Middle frontal gyrus (tissue), 1 donor: ENCODE data around the gene MTUS2.
"Not testable (repeated sequence)": the region's sequence is repeated elsewhere in the genome, so short reads cannot be mapped to it uniquely, and the experiment has no call there.

ENCODE experiments used
- DNase-seq: peaks from one replicate; pipeline ENCODE4 v3.0.0-alpha.2; 2015; ENCODE audit warnings: low spot score; ENCODE audit errors: extremely low spot score

Gene MTUS2

DNA sequence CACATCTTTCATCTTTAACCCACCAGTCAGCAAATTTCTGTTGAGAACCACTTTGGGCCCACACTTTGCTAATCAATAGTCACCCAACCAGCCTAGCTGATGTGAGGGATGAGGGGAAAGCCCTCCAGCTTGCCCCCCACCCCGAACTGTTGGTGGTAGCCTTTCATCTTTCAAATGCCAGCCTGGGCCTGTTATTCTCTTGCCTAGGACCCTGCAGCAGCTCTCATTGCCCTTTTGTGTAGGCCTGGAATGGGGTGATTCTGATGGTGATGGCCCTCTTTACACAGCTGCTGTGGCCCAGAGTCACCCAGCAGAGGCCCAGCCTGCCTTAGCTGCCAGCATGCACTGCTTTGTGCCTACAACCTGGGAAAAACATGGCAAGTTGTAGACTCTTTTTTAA lies 480.9 kb downstream of the MTUS2 start:
- no peak for DNase-seq

DNA sequence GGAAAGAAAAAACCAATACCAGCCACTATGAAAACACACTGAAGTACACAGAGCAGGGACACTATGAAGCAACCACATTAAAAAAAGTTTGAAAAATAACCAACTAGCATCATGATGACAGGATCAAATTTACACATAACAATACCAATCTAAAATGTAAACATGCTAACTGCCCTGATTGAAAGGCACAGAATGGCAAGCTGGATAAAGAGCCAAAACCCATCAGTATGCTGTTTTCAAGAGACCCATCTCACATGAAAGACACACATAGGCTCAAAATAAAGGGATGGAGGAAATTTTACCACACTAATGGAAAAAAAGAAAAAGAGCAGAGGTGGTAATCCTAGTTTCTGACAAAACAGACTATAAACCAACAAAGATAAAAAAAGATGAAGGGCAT lies 484.0 kb downstream of the MTUS2 start:
- DNase-seq = no peak

DNA sequence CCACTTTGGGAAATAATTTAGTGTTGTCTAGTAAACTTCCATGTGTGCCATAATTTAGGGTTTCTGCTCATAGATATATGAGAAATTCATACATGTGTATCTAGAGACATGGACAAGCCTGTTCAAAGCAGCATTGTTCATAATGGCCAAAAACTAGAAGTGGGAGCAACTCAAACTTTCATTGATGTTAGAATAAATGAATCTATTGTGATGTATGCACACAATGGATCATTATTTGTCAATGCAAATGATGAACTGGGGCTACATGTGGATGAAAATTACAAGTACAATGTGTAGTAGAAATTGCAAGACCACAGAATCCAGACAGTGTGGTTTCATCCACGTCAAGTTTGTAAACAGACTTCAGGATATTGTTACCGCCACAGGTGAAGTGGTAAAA lies 490.7 kb downstream of the MTUS2 start:
- no peak for DNase-seq

DNA sequence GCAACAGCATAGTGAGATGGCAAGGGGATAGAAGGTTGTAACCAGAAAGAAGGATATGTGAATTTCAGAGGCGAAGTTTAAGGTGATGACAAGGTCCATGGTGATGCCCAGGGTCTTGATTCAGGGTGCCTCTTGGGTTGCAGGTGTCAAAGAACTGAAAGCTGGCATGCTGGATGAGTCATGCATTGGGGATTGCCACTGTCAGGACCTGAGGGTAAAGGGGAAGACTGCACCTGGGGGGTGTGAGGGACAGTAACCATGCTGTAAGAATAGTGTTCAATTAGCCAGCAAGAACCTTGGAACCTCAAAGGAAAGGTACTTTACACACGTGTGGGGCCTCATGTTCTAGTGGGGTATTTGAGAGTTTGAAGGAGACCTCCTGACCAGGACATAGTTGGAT lies 495.7 kb downstream of the MTUS2 start:
- DNase-seq = no peak

DNA sequence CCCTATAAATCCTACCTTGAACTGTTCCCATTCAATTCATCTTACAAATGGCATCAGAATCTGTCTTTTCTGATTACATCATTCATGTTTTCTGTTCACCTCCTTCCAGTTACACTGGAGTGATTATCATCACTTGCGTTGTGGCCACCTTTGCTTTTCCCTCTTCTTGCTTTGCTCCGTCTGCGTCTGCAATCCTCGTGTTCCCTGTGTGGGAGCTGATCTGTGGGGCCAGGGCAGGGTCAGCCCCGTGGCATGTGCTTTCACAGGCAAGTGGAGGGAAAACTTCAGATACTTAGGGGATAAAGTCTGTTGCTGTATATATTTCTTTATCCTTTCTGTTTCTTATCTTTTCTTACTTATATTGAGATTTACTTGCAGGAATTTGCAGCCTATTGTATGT lies 497.7 kb downstream of the MTUS2 start:
- DNase-seq = no peak

DNA sequence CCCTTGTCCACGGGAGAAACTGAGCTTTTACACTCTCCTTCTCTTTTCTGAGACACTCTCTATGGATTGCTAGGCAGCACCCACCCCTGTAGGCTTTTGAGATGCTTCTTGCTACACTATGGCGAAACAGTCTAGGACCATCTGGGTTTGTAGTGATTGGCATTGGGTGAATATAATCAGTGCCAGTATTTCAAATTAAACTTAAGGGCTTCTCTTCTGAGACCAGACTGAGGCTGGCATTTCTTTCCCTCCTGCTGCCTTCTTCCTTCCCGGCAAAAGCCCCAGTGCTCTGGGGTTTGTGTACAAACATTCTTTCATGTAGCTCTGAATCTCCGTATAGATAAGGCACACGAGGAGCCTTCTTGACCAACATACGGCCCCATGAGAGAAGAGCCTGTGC lies 498.6 kb downstream of the MTUS2 start:
- no peak for DNase-seq

DNA sequence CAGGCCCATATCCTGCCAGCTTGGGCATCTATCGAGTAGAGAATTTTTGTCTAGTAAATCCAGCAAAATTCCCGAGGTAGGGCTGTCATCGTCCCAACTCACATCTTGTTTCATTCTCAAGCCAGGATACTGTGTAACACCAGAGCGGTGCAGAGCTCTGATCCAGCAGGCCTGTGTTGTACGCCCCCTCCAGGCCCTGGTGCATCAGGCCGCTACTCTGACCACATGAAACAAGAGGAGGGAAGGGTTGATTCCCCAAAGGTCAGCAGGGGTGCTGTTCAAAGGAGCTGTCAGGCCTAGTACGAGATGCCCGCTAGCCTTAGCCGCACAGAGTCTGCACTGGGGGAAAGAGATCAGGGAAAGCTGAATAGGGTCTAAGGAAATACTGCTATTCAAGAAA lies 499.3 kb downstream of the MTUS2 start:
- no peak for DNase-seq

DNA sequence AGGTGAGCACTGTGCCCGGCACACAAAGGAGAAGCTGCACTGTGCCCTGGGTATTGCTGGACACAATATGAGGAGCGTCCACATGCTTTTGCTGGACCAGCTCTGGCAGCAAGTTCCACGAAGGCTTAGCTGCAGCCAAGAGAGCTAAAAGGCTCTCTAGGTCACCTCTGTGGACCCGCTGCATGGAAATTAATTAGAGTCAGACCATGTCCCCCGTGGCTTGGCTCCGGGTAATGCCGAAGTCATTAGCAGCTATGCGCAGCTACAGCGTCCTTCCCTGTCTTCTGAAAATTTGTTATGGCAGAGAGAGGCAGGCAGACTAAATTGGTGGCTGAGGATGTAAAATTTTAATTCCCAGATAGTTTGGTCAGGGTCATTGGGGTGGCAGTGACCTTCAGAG lies 503.8 kb downstream of the MTUS2 start:
- DNase-seq = no peak

DNA sequence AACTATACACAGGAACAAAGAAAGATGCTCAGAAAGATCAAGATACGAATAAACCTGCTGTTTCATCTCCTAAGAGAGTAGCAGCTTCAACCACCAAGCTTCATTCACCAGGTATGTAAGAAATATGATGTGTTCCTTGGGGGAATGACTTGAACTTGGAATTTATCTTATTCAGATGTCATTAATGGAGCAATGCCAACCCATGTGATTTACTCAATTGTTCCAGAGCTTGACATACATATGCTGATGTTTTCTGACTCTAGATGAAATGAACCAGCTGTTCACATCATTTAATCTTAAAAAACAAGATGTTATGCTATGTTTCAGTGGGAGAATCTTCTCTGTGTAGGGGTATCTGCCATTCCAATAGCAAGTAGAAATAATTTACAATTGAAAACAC lies 504.5 kb downstream of the MTUS2 start:
- no peak for DNase-seq

DNA sequence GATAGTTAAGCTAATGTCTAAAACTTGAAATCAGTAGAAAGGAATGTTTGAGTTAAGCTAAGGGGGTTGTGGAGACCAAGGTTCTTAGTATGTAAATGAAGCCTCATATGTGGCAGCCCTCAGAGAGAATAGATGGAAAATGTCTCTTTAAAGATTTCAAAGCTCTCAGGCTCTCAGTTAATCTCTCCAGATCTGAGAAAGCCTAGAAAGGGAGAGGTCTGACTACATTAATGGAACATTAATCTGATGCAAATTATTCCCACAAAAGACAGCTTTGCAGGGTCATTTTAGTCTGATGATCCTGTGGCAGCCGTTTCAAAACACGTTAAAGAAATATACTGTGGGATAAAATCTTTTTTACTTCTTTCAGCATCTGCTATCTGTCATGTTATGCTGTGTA lies 508.4 kb downstream of the MTUS2 start:
- DNase-seq = no peak

DNA sequence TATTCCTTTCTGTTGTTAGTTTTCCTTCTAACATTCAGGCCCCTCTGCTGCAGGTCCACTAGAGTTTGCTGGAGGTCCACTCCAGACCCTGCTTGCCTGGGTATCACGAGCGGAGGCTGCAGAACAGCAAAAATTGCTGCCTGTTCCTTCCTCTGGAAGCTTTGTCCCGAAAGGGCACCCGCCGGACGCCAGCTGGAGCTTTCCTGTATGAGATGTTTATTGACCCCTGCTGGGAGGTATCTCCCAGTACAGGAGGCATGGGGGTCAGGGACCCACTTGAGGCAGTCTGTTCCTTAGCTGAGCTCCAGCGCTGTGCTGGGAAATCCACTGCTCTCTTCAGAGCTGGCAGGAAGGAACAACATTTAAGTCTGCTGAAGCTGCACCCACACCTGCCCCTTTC lies 516.2 kb downstream of the MTUS2 start:
- no peak for DNase-seq

DNA sequence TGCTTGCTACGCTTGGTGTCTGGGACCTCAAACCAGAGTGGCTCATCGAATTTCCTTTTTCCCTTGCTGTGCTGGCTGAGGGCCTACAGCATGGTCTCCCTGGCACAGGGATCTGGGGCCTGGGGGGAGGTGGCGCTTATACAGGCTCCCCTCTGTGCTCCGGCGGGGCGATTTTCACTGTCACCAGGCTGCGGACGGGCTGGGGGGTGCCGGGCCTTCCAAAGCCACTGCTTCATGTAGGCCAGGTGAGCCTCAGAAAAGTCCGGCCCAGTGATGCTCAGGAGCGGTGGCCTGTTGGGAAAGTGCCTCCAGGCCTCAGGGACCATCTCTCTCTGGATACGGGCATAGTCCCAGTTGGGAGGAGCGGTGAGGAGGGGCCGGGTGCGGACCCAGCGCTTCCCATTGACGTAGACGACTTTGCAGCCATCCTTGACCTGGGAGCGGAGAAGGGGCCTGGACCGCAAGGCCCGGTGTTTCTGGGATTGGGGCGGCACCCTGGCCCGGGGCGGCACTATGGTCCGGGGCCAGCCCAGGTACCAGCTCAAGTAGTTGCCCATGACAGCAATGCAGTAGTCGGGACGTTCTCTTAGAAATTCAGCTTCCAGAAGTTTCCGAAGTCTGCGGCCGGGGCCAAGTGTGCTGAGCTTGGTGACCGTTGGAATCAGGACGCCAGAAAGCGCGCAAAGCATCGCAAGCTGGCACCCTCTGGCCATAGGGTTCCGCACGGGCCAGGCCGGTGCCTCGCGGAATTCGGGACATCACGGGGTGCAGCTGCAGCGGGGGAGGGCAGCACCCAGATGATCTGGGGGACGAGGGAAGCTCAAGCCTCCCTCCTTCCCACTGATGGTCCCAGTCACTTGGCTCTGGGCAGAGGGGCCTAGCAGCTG lies 519.5 kb downstream of the MTUS2 start:
- no peak for DNase-seq

DNA sequence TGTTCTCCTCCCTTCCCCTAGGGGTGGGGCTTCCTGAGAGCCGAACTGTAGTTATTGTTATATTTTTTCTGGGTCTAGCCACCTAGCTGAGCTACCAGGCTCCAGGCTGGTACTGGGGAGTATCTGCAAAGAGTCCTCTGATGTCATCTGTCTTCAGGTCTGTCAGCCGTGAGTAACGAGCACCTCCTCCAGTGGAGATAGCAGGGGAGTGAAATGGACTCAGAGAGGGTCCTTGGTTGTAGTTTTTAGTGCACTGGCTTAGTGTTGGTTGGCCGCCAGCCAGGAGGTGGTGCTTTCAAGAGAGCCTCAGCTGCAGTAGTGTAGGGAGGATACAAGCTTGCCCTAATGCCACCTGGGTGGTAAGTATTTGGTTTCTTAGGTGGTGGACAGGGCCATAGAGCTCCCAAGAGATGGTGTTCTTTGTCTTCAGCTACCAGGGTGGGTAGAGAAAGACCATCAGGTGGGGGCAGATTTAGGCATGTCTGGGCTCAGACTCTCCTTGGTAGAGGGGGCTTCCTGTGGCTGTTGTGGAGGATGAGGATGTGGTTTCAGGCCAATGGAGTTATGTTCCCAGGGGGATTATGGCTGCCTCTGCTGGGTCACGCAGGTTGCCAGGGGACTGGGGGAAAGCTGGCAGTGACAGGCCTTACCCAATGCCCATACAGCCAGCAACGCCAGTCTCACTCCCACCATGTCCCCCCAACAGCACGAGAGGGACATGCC lies 525.9 kb downstream of the MTUS2 start:
- DNase-seq = not testable (repeated sequence)

DNA sequence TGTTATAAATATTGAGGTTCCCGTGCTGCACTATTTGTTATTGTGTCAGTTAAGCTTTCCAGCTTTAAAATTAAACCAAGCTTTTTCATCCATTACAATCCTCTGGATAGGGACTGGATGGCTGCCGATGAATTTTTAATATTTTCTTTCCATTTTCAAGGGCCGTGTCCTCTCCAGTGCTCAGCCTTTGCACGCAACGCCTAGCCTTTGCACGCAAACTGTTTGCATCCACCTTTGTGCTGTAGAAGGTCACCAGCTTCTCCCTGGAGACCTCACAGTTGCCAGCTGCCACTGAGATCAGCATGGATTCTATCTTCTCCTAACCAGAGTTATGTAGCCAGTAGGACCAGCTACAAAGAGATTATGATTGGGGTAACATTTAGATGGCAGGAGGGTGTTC lies 534.9 kb downstream of the MTUS2 start:
- DNase-seq = no peak

DNA sequence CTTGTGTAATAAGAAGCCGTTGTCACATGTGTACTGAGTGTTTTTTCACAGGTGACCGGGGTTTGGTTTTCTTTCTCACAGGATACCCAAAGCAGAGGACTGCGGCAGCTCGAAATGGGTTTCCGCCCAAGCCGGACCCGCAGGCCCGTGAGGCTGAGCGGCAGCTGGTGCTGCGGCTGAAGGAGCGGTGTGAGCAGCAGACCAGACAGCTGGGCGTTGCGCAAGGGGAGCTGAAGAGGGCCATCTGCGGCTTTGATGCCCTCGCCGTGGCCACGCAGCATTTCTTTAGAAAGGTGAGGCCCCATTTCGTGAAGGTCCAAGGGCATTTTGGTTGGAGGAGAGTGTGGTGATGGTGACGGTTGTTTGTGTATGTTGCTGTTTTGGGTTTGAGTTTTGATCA lies 539.0 kb downstream of the MTUS2 start:
- DNase-seq = no peak

DNA sequence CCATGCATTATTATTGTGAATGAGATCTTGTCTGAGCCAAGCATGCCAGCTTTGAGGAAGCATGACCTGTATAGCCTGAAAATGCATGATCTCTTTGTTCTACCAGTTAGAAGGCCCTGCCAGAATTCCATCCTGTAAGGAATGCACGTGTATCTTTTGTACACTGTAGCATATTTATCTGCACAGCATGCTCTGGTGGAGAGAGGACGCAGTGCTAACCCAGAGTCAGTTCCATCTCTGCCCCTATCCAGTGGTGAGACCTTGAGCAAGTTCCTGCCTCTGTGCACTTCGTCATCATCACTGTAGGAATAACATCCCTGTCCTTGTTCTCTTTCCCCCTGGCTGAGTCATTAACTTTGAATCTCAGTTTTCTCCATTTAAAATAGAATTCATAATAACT lies 541.6 kb downstream of the MTUS2 start:
- no peak for DNase-seq

DNA sequence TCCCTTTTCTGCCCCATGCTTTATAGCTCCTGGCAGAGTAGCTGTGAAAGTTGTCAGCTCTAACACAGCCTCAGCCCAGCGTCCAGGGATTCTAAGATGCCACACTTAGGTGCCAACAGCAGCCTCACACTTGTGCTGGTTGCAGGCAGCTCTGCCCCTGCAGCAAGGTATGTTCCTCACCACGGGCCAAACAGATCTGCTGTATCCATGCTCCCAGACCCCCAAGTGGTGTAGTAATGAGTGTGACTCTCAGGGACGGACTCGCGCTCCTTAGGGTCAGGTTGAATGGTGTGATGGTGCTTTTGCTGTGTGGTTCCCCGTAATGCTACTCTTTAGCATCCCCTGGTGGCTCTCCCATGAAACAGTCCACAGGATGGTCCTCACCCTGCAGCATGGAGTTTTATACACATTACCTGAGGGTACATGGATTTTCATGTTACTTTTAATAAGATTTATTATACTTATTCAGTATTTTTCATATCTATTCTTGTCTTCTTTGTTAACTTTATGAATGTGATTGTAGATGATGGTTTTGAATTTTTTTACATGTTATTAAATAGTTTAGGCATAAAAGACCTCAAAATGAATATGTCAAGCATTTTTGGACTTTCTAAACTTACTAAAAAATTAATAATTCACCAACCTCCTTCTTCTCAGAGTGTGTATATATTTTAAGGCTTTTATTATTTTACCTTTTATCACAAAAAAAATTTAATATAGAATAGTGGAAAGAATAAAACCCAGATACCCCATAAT lies 542.9 kb downstream of the MTUS2 start:
- peak; percentile 6 for DNase-seq

DNA sequence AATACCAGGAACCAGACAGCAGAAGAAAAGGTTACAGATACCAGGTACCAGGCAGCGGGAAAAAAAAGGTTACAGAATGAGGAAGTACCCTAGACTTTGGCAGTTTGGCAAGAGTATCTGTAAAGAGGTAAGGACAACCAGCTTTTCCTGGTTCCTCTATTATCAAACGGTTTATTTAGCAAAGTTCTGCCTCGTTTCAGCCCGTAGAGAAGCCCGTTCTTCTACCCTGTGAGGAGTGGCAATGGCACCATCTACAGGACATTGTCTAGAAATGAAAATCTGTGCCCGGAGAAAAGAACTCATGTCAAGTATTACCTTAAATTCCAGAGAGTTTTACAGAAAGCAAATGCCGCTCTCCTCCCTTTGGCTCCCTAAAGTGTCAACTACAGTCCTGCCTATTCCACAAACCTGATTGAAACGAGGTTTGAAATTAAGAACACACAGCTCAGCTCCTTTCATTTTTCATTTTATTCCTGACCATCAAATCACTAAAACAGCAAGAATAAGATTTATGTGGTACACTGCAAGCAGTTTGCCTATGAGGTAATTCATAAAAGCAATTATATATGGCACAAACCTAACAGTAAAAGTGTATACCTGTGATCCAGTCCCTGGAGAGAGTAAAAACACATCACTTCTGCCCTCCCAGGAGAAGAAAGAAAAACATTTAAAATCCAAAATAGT lies 549.1 kb downstream of the MTUS2 start:
- peak; percentile 49 for DNase-seq

DNA sequence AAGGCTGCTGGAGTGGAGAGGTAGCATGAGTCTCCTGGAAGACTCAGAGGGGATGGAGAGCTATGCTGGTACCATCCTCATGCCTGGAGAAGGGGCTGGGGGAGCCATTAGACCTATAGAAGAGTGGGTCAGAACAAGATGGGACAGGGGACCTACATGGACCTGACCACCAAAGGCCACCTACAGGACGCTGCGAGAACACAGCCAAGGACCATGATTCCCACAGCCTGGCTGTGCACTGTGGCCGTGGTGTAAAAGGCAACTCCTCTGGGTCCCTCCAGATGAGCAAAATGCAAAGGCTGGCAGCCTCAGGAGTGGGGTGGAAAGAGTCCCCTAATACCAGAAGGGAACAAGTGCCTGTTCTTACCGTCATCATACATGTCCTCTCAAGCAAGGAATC lies 559.1 kb downstream of the MTUS2 start:
- DNase-seq = no peak

DNA sequence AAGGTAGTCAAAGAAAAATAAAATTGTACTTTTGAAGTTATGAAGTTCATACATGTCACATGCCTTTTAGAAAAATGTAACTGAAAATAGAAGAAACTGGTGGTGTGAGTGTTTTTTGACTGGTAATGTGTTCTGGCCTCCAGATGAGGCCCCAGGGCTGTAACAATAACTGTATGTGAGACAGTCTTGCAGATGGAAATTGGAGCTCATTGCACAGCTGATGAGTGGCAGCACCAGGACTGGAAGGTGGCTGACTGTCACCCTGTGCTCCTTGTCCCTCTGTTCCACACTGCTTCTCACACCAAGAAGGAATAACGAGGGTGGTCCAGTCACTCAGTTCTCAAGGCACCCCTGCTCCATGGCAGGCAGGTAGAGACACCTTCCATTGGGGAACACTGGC lies 559.7 kb downstream of the MTUS2 start:
- no peak for DNase-seq

DNA sequence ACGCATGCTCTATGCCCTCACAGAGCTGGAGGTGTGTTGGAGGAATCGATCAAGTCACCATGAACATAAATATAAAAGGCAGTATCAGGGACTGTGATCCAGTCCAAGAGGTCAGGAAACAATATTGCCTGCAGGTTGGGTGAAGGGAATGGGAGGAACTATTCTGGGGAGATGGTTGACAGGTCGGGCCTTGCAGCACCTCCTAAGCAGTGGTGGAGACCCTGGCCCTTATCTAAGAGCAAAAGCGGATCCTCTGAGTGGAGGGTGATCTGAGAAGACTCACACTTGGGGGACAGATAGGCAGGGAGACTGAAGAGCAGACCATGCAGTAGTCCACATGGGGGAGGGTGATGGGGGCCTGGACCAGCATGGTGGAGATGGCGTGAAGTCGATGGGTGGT lies 561.9 kb downstream of the MTUS2 start:
- DNase-seq = no peak

DNA sequence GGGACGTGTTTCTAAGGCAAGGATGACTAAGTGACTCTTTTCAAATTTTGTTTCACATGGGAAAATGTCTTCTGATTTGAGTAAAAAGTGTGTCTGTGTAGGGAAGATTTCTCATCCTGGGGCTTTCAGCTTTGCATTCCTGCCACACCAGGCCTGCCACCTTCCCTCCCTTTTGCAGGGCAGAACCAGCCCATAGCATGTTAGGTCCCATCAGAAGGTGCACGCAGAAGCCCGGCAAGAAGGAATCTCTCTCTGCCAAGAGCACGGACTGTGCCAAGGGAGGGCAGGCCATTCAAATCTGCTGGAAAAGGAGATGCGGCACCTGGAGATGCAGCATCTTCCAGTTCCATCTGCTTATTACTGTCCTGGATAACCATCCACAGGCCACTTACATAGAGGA lies 563.3 kb downstream of the MTUS2 start:
- DNase-seq = no peak
